Stimulated activated CD4-positive, alpha-beta T cell treated with anti-CD3 and anti-CD28 coated beads, TNF-alpha, amount 100 ng/mL, for 4 hours (primary cell): ENCODE measurements around the gene BARX2.

Source experiments
- DNase-seq, 3 experiments: peaks; one replicate each; pipeline ENCODE4 v3.0.0-alpha.2; 2020; ENCODE audit warnings: low read depth in 3 of 3

BARX2 gene

DNA sequence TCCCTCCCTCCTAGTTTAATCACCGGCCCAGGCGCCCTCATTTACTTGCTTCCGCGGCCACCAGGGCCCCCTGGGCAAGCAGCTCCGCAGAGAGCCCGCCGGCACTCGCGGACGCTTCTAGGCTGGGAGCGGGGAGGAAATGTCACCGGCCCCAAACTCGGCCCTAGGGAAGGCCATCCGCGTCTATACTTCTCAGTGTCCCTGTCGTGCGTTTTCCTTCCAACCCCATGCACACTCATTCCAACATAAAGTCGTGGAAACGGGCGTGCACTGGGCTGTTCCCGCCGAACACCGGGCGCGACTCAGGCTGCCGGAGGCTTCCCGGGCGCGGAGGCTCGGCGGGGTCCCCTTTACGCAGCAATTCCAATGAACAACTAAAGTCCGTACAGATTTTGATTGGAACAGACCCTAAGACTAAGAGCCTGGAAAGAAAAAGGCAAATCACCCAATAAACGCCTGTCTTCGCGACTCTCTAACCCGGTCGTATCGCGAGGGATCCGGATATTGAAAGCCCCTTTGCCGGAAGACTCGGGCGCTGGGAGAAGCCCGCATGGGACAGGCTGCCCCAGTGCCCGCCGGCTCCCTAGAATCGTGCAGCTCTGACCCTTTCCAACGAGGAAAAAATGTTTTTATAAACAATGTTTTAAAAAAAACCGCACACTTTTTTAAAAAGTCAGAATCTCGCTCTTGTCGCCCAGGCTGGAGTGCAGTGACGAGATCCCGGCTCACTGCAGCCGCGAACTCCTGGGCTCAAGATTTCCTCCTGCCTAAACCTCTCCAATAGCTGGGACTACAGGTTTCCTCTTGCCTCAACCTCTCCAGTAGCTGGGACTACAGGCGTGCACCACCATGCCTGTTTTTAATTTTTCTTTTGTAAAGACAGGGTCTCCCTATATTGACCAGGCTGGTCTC is 1.3 kb upstream of the BARX2 start:
- no peak for DNase-seq

- DNase-seq = no peak
Observed at GRCh38 chr11:129374993-129375750, 476 bp upstream of the BARX2 start.

GRCh38 chr11:129376658-129377341 is 1.2 kb downstream of the BARX2 start:
- no peak for DNase-seq

DNA sequence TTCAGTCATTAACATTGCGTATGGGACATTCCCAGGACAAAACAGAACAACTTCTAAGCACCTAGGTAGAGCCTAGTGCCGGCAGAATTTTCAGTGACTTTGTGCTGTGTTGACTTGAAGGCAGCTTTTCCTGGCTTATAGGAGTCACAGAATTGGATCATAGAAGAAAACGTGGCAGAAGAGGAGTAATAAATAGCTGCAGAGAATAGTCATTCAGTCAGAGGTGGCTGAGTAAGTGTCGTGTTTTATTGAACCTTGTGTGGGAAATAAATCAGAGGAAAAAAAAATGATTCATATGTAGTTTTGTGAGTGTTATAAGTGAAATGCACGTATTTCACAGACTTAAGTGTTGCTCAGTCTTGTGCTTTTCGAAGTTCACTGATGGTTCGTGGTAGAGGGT is 2.1 kb downstream of the BARX2 start:
- DNase-seq = no peak

GRCh38 chr11:129380413-129380812 is 4.8 kb downstream of the BARX2 start:
- no peak for DNase-seq

- no peak for DNase-seq
Observed at GRCh38 chr11:129382583-129382982, 6.9 kb downstream of the BARX2 start.

DNA sequence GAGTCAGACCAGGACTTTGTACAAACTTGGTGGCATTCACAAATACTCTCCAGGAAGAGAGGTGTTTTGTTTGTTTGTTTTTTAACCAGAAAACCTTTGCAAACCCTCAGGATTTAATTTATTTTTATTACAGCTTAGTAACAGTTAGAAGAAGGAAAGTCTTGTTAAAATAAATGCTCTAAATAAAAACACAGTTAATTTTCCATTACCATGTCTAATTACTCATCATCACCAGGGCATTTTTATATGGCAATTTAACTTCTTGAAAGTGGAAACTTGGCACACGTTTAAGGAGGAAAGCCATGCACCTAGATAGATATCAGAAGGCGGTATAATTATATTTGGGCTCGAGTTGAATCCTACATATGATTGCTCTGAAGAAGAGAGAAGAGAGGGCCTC is 7.4 kb downstream of the BARX2 start:
- DNase-seq = no peak

DNA sequence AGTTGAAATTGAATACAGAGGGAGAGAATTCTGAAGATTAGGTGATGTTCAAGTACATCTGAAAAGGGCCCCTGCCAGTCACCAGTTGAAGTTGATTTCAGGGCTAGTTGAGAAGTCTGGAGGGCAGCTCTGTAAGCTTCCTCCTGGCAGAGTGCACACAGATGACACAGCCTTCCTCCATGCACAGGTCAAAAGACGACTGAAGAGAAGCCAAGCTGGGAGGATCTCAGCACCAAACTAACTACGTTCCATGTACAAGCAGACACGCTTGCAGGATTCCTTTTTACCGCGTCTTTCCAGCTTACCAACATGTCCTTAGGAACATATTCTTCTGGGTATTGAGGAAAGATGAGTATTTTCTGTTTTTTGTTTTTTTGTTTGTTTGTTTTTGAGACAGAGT is 7.9 kb downstream of the BARX2 start:
- DNase-seq = no peak

DNA sequence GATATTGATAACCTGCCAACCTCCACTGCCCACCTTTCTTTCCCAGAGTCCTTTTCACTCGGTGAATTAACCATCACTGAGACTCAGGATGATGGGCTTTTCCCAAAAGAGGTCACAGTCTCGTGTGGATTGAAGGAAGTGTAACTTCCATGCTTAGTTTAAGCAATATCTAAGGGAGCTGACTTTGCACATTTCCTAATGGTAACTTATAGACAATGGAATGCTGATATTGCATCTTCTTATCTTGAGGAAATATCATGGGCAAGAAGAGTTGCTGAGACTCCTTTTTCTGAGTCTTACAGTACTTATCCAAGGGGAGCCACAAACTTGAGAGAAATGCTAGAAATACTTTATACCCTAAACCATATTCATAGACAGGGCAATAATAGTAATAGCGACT is 8.8 kb downstream of the BARX2 start:
- DNase-seq = no peak

GRCh38 chr11:129385801-129386200 is 10.2 kb downstream of the BARX2 start:
- no peak for DNase-seq

- DNase-seq = no peak
Observed at GRCh38 chr11:129386795-129387397, 11.2 kb downstream of the BARX2 start.

- DNase-seq = no peak
Observed at GRCh38 chr11:129387434-129387833, 11.8 kb downstream of the BARX2 start.

DNA sequence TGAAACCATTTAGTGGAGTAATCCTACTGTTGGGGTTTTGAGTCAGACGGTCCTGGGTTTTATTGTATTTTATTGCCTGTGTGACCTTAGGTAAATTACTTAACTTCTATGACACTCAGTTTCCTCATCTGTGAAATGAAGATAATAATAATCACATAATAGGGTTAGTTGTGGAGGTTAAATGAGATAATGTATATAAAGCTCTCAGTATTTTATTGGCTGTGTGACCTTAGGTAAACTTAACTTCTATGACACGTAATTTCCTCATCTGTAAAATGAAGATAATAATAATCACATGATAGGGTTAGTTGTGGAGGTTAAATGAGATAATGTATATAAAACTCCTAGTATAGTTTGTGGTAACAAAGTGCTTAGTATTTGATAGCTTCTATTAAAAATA is 13.2 kb downstream of the BARX2 start:
- DNase-seq = no peak

DNA sequence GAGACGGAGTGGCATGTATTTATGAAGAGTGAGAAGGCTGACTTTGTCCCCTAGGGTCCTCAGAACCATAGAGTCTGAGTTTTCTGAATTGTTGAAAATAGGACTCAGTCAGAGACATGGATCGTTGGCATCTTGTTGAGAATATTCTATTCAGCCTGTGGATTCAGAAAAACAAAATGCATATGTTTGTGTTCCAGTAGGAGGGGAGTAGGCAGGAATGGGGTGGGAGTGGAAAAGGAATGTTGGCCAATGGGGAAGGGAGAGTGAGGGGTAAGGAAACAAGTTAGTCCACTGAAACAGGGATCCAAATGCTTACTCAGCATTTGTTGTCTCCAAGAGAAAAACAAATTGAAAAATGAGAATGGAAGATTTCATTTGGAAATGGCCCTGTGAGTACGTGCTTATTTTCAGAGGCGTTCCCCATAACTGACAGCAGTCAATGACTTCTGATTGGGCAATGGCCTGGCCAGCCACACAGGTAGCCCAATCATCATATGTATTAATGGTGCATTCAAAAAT is 14.7 kb downstream of the BARX2 start:
- no peak for DNase-seq

- DNase-seq = no peak
Observed at GRCh38 chr11:129391360-129391759, 15.7 kb downstream of the BARX2 start.

DNA sequence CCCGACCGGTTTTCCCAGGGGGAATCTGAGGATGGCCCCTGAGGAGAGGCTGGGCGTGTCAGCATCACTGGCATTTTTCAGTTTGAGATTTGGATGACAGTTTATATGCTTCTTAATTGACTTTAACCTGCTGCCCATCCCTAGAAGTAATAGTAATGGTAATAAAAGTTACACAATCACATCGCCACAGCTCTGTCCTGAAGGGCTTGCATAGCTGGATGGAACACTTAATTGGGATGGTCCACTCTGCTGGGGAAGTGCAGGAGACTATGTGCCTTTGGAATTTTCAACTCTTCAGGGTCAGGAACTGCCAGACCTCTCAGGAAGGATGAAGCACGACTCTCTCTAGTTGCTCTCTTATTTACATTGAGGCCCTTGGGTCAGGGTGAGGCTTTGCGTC is 16.2 kb downstream of the BARX2 start:
- no peak for DNase-seq

DNA sequence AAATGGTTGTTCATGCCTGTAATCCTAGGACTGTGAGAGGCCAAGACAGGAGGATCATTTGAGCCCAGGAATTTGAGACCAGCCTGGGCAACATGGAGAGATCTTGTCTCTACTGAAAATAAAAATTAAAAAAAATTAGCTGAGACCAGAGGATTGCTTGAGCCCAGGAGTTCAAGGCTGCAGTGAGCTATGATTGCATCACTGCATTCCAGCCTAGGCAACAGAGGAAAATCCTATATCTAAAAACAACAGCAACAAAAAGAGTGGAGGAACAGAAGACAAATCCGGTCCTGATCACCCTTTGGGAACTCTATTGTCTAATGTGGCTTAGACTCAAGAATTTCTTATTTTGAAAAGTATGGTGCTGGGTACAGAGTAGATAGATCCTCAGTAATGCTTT is 17.3 kb downstream of the BARX2 start:
- DNase-seq = no peak

DNA sequence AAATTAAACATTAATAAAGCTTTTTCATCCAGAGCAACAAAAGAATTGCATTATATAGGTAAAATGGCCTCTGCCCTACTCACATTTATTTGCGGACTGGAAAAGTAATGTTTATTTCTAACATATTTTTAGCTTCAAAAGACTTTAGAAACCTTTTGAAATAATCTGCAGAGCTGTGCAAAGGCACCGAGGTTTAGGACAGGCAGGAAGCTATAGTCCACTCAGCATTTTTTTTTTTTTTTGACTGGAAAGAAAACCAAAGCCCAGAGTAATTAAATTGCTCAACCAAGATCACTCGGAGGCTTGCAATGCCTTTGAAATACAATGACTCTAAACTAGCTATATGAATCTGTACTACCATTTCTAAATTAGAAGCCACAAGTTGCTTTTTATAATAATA is 19.1 kb downstream of the BARX2 start:
- DNase-seq = no peak

DNA sequence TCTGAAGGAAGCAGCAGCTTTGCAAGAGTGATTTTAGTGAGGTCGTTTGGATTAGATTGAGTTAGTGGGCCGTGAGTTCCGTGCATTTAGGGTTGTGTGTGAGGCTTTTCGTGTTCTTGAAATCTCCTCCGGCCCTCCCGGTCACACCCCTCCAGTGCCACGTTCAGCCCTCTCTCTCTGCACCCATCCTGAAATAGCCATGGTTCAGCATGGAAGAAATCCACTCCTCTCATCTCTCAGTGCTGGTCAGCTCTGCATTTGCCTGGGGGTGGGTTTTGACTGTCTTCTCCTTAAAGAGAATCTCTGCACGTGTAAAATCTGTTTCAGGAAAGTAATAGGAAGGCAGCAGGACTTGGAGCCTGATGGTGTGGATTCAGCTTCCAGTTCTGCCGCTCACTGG is 19.8 kb downstream of the BARX2 start:
- no peak for DNase-seq

GRCh38 chr11:129395883-129396282 is 20.2 kb downstream of the BARX2 start:
- DNase-seq = no peak

GRCh38 chr11:129396454-129396853 is 20.8 kb downstream of the BARX2 start:
- no peak for DNase-seq
